ENCODE data around the gene C10orf71. TPM values are rescaled to one million over a fixed set of nuclear protein-coding genes. Genes with fewer than 3 reads are reported as not detected.

The C10orf71 gene
- total and polyA plus RNA-seq, 2 donors from 2014 or later, result 0.28 TPM; not detected in 1

DNA sequence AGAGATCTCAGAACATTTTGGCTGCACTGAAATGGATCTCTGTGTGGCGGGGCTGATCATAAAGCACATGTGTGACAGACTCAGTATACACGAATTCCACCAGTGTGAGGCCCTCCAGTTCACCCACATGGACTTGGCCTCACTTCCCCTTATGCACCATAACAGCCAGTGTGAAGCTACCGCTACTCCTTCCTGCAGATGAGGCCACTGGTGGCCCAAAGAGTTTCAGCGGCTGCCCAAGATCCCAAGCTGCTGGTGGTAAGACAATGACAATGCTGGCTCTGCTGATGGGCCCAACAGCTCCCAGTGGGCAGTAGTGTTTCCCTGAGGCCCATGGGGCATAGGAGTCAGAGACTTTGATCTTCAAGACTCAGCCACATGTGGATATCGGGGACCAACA, 21.0 kb upstream of the C10orf71 start:
- Histone ChIP-seq H3K36me3 (ENCODE audit: control insufficient read depth in 2 of 3, insufficient read depth in 3 of 3, low read length in 3 of 3) (no peaks in the 10 kb centered on the region), H3K27me3 (ENCODE audit: control insufficient read depth, insufficient read depth, low read length) (no peaks in the 10 kb centered on the region), H3K4me1 (ENCODE audit: control insufficient read depth in 2 of 3, insufficient read depth in 2 of 3, low read depth in 1 of 3, low read length in 3 of 3) (no peaks in the 10 kb centered on the region), H3K9me3 (ENCODE audit: control insufficient read depth in 2 of 3, insufficient read depth in 1 of 3, low read length in 3 of 3) (no peaks in the 10 kb centered on the region), H3K4me3 (ENCODE audit: low read length in 3 of 3) (no peak overlapping the region), H3K27ac (ENCODE audit: low read depth in 2 of 2, low read length in 2 of 2) (no peak overlapping the region), H3K9ac (ENCODE audit: low read length in 3 of 3) (no peak overlapping the region)
- TF ChIP-seq, protein P1, sequence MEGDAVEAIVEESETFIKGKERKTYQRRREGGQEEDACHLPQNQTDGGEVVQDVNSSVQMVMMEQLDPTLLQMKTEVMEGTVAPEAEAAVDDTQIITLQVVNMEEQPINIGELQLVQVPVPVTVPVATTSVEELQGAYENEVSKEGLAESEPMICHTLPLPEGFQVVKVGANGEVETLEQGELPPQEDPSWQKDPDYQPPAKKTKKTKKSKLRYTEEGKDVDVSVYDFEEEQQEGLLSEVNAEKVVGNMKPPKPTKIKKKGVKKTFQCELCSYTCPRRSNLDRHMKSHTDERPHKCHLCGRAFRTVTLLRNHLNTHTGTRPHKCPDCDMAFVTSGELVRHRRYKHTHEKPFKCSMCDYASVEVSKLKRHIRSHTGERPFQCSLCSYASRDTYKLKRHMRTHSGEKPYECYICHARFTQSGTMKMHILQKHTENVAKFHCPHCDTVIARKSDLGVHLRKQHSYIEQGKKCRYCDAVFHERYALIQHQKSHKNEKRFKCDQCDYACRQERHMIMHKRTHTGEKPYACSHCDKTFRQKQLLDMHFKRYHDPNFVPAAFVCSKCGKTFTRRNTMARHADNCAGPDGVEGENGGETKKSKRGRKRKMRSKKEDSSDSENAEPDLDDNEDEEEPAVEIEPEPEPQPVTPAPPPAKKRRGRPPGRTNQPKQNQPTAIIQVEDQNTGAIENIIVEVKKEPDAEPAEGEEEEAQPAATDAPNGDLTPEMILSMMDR (IDR thresholded peaks at IDR 0.05; ENCODE audit: borderline replicate concordance, extremely low read depth, insufficient read depth), result no peak
- no peak for FAIRE-seq
- no peak for DNase-seq
- intact Hi-C loops (cut with DNase I), result no loop called here

DNA sequence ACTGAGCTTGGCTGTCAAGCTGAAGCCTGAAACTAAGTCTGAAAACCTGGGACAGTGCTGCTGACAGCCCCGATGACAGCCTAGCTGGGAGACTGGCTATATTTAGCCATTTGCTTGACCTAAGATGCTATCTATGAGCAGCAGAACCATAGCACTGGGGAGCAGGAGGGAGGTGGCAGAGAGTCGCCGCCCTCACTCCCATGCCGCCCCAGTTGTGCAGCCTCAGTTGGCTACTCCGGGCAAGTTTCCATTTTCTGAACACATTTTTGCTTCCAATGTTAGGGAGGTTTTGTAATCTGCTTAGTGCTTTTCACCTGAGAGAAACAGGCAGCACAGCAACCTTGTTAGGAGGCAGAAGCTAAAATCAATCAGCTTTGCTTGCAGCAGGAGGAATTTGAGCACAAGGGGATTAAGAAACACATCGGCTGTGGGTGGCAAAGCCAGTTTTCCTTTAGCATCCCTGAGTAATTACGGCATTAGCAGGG, 20.4 kb upstream of the C10orf71 start:
- no peak for FAIRE-seq
- intact Hi-C loops (cut with DNase I), result no loop called here
- H3K9ac ChIP-seq (ENCODE audit: low read length in 3 of 3), result no peak overlapping the region

DNA sequence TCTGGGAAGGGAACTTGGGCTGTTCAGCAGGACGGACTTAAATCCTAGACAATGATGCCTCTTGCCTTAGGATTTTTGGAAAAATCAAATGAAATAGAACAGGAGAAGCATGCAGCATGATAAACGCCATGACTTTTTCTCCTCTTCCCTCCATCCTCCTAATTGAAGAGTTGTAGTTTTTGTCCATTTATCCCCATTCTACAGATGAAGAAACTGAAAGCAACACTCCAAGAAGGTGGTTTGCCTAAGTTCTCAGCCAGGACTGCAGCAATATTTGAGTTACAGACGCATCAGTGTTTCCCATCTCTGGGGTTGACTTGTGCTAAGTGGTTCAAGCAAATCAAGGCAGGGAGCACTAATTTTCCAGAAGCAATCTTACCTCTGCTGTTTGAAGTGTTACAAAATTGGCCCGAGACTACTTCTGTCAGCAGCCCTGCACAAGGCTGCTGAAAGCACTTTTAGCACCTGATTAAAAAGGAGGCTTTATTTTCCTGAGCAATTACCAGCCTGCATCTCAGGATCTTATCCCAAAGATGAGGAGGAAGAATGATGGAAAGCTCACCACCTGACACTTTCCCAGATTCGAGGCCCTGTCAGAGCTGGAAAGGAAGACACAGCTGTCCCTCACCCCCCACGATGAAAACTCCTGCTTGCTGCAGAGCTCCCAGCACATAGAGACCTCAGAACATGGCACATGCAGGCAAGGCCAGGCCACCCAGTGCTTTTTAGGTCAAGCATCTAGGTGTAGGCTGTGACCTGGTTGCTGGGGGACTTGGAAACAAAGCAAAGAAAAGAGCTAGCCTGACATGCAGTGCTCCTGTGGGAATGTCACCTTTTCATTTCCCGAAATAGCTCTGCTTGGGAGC, 19.7 kb upstream of the C10orf71 start:
- Histone ChIP-seq H3K27me3 (ENCODE audit: control insufficient read depth, insufficient read depth, low read length) (no peaks in the 10 kb centered on the region), H3K4me1 (ENCODE audit: control insufficient read depth in 2 of 3, insufficient read depth in 2 of 3, low read depth in 1 of 3, low read length in 3 of 3) (no peaks in the 10 kb centered on the region), H3K36me3 (ENCODE audit: control insufficient read depth in 2 of 3, insufficient read depth in 3 of 3, low read length in 3 of 3) (no peaks in the 10 kb centered on the region), H3K9me3 (ENCODE audit: control insufficient read depth in 2 of 3, insufficient read depth in 1 of 3, low read length in 3 of 3) (no peaks in the 10 kb centered on the region), H3K27ac (ENCODE audit: low read depth in 2 of 2, low read length in 2 of 2) (no peak overlapping the region), H3K9ac (ENCODE audit: low read length in 3 of 3) (no peak overlapping the region), H3K4me3 (ENCODE audit: low read length in 3 of 3) (no peak overlapping the region)
- TF ChIP-seq, protein P1 (IDR thresholded peaks at IDR 0.05; ENCODE audit: borderline replicate concordance, extremely low read depth, insufficient read depth), result no peak
- FAIRE-seq (no peak), DNase-seq (no peak)
- intact Hi-C loops (cut with DNase I), result no loop called here

More for the DNA sequence above, 20.4 kb upstream of the C10orf71 start:
- Histone ChIP-seq H3K4me1 (ENCODE audit: control insufficient read depth in 2 of 3, insufficient read depth in 2 of 3, low read depth in 1 of 3, low read length in 3 of 3) (no peaks in the 10 kb centered on the region), H3K9me3 (ENCODE audit: control insufficient read depth in 2 of 3, insufficient read depth in 1 of 3, low read length in 3 of 3) (no peaks in the 10 kb centered on the region), H3K27me3 (ENCODE audit: control insufficient read depth, insufficient read depth, low read length) (no peaks in the 10 kb centered on the region), H3K27ac (ENCODE audit: low read depth in 2 of 2, low read length in 2 of 2) (no peak overlapping the region), H3K4me3 (ENCODE audit: low read length in 3 of 3) (no peak overlapping the region), H3K36me3 (ENCODE audit: control insufficient read depth in 2 of 3, insufficient read depth in 3 of 3, low read length in 3 of 3) (no peaks in the 10 kb centered on the region)
- TF ChIP-seq, protein P1 (IDR thresholded peaks at IDR 0.05; ENCODE audit: borderline replicate concordance, extremely low read depth, insufficient read depth), result no peak
- no peak for DNase-seq
